GM19455 (cell line): ENCODE data around the gene CDH23.

ENCODE experiments used
- ATAC-seq: cut with Tn5 transposase; IDR thresholded peaks from one replicate; pipeline ENCODE4 v1.9.1; 2021; ENCODE audit not compliant: unreplicated experiment

The CDH23 gene

DNA sequence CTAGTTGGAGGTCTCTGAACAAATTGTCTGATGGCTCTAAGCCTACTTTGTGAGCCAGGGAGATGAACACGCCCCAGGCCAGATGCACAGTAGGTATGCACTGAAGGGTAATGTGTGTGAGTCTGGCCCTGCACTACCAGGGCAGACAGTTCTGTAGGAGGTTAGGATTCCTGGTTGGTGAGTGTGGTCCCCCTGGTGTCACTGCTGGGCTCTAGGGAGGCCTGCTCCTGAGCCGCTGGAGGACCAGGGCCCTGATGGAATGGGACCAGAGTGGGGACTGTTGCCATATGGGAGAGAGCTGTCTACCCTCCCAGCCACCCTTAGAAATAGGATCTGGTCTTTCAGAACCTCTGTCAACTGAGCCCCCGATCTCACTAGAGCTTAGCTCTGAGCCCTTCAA lies 42.0 kb downstream of the CDH23 start:
- ATAC-seq: no peak

DNA sequence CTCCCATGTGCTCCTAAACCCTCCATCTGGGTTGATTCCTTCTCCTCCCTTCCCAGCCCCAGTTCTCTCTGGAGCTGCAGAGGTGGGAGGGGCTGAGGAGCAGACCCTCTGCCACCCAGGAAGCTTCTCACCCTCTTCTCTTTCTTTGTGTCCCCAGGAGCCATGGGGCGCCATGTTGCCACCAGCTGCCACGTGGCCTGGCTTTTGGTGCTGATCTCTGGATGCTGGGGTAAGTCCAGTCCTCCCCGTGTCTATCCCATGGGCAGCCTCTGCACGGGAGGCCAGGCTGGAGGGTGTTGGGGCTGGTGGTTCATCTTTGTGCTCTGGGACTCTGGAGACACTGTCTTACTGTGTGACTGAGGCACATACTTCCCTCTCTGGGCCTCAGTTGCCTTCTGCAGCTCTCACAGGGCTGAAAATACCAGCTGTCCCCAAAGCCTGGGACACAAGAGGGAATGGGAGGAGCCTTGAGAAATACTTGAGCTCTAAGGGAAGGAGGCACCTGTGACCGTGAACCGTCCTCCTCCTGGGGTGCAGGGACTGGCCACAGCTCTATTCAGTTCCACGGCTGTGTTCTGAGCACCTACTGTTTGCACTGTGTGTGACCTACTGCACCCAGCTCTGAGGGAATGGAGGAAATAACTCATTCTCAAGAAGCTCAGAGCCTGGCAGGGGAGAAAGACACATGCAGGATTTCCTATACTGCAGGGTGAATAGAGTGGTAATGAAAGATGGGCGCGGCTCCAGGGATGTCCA lies 43.1 kb downstream of the CDH23 start:
- no peak for ATAC-seq

DNA sequence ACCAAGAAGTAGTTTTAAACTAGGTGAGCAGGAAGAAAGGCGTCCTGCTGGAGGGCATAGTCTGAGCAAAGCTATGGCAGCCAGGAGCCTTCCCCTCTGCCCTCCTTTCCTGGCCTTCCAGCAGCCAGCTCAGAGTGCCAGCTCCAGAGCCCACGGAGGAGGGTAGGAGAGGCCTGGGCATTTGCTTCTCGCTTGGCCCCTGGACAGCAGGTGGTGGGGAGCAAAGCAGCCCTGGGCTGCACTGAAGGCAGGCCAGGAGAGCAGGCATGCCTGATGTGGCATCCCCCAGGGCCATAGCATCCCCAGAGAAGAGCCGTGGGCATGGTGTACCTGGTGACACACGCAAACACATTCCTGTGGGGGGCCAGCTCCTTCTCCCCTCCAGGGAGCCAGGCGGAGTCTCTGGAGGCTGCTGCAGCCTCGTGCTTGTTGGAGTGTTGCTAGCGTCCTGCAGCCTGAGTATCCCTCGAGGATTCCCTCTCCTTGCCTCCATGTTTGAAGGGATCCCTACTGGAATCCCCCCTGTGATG lies 43.9 kb downstream of the CDH23 start:
- no peak for ATAC-seq

DNA sequence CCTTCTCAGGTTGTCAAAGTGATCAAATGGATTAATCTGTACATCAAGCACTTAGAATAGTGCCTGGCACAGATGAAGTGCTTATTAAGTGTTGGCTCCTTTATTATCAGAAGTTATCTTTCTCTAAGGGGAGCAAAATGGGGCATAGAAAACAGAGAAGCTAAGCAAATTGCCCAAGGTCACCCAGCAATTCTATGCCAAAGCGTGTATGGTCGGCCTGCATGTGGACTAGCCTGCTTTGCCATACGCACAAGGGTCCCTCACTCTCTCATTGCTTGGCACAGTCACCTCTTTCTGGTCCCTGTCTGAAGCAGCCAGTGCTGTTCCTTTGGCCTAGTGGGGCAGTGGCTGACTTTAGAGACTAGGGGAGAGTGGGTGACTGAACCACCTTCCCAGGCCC lies 45.3 kb downstream of the CDH23 start:
- ATAC-seq: no peak

DNA sequence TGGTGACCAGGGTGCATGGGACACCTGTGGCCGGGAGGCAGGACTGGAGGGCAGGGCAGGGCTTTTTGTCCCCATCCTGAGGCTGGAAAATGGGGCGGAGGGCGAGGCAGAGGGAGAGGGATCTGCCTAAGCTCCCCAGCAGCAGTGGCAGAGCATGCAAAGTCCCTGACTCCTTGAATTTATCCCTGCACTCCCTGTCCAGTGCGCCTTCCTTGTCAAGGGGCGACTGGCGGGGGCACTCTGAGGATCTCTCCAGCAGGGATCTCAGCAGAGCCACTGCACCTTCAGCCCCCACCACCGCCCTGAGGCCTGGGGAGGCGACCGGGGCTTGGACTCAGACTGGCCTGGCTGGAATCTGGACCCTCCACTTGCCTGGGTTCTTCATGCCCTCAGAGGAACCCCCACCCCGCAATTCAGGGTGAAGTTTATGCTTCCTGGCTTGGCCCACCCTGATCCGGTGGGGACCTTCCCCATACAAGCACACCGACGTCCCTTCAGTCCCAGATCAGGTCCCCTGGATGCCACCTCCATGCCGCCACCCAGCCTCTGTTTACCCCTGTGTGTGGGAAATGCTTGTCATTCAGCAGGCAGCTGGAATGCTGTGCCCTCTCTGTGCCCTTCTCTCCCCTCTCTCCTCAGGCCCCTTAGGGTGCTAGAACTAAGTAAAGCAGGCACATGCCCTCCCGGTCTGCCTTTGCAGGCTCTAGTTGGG lies 46.3 kb downstream of the CDH23 start:
- ATAC-seq: no peak

DNA sequence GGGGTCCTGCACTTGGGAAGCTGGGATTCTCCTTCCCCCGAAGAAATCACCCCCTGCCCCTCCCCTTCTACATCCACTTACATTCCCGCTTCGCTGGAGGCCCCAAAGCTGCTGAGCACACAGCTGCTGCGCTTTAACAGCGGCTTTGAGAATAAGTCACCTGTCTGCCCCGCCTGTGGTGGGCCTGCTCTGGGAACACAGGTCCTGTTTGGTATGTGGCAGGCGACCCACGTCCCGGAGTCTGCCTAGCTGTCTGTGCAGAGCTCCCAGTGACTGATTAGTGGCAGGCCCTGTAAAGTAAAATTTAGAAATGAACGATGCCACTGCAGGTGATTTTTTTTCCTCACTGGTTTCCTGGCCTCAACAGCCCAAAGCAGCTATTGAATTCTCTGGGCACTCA lies 47.0 kb downstream of the CDH23 start:
- no peak for ATAC-seq

DNA sequence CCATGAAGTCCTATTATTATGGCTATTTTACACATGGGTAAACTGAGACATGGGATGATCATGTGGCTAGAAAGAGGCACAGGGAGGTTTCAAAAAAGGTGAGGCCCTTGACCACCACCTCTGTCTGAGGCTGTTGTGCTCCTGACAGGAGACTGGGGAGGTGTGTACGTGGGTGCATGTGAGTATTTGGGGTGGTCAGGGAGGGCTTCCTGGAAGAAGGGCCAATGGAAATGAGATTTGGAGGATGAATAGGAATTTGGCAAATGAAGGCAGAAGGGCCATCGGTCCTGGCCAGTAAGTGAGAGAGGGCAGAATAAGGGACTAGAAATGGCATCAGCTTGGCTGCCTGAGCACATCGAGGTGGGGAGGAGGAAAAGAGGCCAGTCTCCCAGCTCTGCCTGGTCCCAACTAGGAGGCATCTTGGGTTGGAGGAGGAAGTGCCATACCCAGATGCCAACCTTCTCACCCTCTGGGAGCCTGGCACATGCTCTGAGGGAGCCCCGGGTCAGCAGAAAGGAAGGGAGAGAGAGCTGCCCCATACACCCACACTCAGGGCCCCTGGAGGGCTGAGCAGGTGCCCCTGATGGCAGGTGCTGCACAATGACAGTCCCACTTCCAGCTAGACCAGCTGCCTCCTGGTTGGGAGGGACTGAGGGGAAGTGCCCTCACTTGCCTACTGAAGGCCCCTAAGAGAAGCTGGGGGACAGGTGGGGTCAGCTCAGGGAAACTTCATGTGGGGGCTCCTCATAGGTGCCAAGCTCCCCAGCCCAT lies 47.7 kb downstream of the CDH23 start:
- no peak for ATAC-seq

DNA sequence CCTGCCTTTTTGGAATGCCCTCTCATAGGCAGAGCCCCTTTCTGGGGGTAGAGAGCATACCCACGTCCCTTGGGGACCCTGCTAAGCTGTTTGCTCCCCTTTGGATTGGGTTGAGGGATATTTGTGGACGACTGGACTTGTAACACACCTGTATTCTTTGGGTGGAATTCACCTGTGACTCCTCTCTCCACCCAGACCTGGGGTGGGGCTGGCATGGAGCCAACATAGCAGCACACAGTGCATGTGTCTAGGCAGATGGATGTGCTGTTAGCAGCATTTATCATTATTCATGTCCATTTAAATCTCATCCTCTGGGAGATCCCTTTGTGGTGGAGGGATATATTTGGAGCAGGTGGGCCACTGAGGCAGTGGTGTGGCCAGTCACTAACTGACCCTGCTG lies 51.0 kb downstream of the CDH23 start:
- no peak for ATAC-seq

DNA sequence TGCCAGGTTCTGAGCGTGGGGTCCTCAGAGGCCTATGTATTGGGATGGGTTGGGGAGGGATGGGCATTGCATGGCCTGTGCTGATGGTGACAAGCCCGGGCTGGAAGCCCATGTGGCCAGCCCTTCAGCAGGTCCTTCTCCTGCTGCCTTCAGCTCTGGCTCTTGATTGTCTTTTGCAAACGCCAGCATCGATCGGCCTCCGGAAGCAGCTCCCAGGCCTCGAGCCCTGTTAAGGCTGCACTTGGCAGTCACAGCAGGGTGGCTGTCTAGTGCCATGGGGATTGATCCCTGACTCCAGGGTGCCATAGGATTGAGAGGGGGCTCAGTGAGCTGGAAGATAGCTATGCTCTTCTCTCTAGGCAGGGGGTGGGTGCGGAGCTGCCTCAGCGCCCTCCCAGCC lies 51.4 kb downstream of the CDH23 start:
- ATAC-seq: no peak

DNA sequence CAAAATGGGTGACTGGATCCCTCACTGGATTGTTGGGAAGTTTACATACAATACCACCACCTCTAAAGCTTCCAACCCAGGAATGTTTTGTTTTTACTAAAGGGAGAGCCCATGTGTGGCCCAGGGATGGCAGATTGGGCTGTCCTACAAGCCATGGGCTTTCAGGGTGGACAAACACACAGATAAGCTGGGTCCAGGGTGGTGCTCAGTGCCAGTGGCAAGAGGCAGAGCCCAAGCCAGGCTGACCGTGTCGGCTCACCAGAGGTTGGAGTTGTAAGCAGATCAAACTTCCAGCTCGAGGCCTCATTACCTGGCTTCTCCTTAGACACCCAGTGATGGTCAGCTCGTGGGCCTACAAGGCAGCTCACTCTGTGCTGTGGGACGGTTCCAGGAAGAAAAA lies 52.3 kb downstream of the CDH23 start:
- no peak for ATAC-seq

DNA sequence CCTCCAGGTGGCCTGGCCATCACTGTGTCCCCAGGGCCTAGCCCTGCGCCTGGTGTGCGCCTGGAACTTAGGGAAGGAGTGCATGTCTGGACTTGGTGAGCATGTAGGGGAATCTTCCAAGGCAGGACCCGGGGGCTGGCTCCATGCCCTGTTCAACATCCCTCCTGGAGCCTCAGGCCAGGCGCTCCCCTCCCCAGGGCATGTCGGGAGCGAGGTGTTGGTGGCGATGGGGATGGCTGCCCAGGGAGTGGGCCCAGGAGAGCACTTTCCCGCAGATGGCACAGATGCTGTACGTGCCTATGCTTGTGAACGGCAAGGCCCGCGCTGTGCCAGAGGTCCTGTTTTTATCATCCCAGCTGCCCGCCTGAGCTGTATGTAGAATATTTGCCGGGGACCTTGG lies 55.0 kb downstream of the CDH23 start:
- ATAC-seq: no peak

DNA sequence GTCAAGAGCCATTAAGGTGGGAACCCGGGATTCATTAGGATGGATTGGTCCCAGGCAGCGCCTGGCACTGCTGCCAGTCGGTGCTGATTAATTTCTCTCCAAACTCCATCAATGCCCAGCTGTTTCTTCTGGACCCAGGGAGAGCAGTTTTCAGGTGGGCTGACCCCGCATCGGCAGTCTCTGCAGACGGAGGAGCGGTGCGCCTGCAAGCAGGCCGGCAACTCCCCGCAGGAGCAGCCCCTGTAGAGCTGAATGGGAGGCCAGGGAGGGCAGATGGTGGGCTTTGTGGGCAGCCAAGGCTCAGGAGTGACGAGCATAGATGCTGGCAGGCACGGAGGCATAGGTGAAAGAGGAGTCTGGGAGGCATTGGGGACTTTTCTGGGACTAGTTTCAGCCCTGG lies 56.5 kb downstream of the CDH23 start:
- no peak for ATAC-seq

DNA sequence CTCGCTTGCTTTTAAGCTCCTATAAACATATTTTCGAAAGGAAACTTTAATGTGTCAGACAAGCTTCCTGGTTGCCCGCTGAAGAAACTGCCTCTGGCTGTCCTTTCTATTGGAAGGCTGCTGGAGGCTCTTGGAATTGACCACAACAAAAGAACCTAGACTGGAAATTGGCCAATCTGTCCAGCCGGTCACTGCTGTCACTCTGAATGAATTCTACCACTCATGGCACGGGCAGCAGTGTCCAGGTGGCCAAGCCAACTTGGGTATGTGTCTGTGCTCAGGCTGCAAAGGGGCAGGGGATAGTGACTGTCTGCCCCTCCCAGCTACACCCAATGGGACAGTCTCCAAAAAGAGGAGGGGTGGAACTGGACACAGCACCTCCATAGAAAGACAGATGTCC lies 57.6 kb downstream of the CDH23 start:
- ATAC-seq: no peak

DNA sequence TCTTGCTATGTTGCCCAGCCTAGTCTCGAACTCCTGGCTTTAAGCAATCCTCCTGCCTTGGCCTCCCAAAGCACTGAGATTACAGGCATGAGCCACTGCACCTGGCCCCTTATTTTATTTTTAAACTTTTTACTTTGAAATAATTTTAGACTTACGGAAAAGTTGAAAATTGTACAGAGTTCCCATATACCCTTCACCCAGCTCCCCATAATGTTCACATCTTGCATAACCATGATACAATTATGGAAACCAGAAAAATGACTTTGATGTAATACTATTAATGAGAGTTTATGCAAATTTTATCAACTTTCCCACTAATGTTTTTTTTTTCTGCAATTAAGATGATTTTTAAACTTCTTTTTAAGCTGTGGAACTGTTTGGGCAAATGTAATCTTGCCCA lies 58.3 kb downstream of the CDH23 start:
- no peak for ATAC-seq

DNA sequence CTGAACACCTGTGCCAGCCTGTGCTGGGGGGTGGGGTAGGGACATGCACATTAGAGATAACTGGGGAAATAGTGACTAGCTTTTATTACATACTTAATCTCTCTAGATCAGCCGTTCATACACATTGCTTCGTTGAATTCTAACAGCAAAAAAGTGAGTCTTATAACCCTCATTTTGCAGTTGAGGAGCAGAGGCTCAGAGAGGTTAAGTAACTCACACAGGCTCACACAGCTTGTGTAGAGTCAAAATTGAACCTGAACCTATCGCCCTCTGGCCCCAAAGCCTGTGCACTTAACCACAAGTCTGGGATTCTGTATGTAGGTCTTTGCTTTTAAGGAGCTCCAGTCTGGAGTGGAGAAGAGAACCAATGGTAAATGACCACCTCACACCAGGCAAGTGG lies 59.9 kb downstream of the CDH23 start:
- ATAC-seq: no peak

DNA sequence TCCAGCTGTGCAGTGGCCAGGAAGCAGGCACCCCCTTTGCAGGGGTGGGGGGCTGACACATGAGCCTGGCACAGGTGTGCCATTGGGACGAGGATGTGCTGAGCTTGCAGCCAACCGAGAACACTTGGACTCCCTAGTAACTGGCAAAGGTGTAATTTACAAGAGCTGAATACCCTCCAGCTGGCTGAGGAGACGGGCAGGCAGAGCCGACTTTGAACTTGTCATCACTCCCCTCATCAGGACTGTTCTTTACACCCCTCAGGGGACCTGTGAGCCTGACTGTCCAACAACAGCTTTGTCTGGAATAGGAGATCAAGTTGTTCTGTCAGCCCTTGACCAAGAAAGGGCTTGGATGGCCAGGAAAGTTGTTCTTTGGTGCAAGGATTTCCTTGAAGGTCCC lies 61.2 kb downstream of the CDH23 start:
- ATAC-seq: no peak

DNA sequence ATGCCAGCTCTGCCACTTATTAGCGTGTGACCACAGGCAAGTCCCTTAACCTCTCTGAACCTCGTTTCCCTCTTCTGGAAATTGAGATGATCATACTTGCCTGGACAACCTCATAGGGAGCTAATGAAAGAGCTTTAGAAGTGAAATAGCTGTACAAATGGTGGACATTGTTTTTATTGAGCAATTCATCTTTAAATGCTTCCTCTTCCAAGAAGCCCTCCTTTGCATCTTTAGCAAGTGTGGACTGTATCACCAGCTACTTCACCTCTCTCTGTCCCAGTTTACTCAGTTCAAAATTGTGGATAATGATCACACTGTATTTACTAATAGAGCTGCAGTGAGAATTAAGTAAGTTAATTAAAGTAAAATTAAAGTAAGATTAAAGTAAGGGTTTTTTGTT lies 61.7 kb downstream of the CDH23 start:
- no peak for ATAC-seq

DNA sequence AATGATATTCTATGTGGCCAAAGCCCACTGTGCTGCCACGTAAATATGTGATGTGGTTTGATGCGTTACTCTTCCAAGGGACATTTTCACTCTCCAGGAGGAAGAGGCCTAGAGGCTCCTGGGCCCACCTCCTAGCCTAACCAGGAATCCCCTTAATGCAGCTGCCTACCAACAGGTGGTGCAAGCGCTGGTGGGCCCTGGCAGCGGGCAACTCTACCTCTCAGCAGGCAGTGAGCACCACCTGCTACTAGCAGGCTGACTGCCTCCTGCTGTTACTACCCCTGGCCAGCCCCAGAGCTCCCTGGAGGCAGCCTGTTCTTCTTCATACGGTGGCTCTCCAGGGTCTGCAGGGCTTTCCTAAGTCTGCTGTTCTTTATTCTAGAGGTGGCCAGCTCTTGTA lies 62.8 kb downstream of the CDH23 start:
- no peak for ATAC-seq

DNA sequence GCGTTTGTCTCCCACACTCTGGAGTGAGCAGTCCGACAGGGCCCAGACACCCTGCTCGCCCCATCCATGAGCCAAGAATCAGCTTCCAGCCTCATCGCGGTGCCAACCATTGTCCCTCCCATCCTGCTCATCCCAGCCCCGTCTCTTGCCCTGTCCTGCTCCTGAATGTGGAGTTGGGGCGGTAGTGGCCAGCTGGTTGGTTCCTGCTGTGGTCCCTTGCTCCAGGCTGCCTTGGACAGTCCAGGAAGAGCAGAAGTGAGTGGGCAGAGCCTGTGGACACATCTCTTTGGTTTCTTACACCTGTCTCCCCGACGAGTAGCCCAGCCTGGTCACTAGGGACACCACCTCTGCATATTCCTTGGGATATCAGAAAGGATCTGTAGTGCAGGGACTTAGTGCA lies 63.9 kb downstream of the CDH23 start:
- no peak for ATAC-seq

DNA sequence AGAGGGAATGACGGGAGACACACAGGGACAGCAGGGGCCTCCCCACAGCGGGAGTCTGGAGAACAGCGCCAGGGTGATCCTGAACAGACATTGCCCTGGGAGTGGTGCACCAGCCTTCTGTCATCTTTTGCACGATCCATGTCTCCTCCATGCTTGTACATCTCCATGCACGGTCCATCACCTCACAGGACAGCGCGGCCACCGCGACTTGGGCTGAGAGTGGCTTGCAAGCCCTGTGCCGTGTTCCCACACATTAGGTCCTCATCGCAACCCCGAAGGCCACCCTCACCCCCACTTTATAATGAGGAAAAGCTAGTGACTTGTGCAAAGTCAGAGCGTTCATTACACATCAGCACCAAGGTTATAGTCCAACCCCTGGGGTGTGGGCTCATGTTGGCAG lies 64.7 kb downstream of the CDH23 start:
- ATAC-seq: no peak

DNA sequence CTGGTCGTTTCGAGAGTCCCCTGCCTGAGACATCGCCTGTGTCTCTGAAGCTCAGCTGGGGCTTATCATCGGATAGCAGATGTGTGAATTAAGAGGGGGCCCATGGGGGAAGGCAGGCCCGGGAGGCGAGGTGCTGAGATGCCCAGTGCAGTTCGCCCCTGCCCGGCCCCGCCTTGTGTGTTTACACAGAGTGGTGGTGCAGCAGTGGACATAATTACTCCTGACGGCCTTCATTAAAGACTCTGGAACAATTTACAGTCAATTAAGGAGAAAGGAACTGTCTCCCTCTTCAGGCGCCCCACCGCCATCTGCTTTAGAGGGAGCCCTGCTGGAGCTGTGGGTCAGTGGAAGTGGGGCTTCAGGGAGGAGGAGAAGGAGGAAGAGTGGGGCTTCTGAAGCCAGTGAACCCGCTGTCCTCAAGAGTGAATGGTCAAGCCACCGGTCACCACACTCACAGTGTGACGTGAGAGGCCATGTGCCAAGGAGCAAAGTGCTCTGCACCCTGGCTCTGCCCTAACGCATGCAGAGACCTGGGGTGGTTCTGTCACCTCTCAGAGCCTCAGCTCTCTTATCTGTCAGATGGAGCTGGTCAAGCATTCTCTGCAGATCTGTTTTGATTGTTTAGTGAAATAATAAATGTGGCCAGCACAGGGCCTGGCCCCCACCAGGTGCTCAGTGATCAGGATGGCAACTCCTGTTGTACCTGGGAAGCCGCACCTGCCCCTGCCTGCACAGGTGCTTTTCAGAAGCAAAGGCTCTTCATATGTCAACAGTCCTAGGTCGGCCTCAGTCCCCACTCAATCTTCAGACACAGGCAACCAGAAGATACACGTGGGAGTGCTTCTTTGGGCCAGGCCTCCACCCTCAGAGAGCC lies 65.6 kb downstream of the CDH23 start:
- ATAC-seq: no peak
